ENCODE measurements around the gene RELB. TPM values are rescaled to one million over a fixed set of nuclear protein-coding genes. Genes with fewer than 3 reads are reported as not detected.

The RELB gene
- total and polyA plus RNA-seq, 9 of the 15 experiments (the other 6 are each of a cell fraction or from before 2014, with no cell fraction given): 0.15 to 1.1 (median 0.28) TPM; not detected in 2

- TF ChIP-seq NFE2 (IDR thresholded peaks at IDR 0.05; ENCODE audit: low read depth) (no peak), SIN3A (IDR thresholded peaks at IDR 0.05; ENCODE audit: borderline replicate concordance in 2 of 2, control insufficient read depth in 1 of 2, low read depth in 2 of 2, low read length in 2 of 2) (peak in 1 of 2 experiments; percentile 55; a peak in 1 of 4 replicates), HDAC3 (IDR thresholded peaks at IDR 0.05; ENCODE audit: borderline replicate concordance, partially characterized antibody) (no peak), FOXA3 (CRISPR knock-in tag; conservative IDR thresholded peaks at IDR 0.05 in 1 of 2, IDR thresholded peaks at IDR 0.05 in 1 of 2) (no peak), ZHX1 (conservative IDR thresholded peaks at IDR 0.05; ENCODE audit: low read length) (no peak), E2F6 (IDR thresholded peaks at IDR 0.05; ENCODE audit: borderline replicate concordance in 1 of 2, extremely low read depth in 1 of 2, insufficient read depth in 1 of 2, insufficient read length in 1 of 2, low read depth in 1 of 2, low read length in 1 of 2, poor library complexity in 1 of 2, severe bottlenecking in 1 of 2) (no peak), HINFP (tag; conservative IDR thresholded peaks at IDR 0.05; ENCODE audit: low read depth) (no peak), SMARCA4 (IDR thresholded peaks at IDR 0.05) (no peak), NCOA6 (IDR thresholded peaks at IDR 0.05) (no peak), ZNF431 (CRISPR knock-in tag; IDR thresholded peaks at IDR 0.05) (no peak), TBL1XR1 (IDR thresholded peaks at IDR 0.05; ENCODE audit: low read length in 2 of 2) (peak in 1 of 2 experiments; percentile 41; a peak in 1 of 4 replicates), KDM4B (IDR thresholded peaks at IDR 0.05; ENCODE audit: borderline replicate concordance in 2 of 2, low read depth in 1 of 2) (no peak), XRCC4 (IDR thresholded peaks at IDR 0.05; ENCODE audit: extremely low read depth, insufficient read depth, insufficient read length) (no peak), SRF (CRISPR knock-in tag; IDR thresholded peaks at IDR 0.05) (no peak), HLTF (IDR thresholded peaks at IDR 0.05) (no peak), ZNF347 (CRISPR knock-in tag; IDR thresholded peaks at IDR 0.05; ENCODE audit: low read depth) (no peak), SREBF1 (IDR thresholded peaks at IDR 0.05; ENCODE audit: borderline replicate concordance, low read depth, low read length) (0 out of 2 replicates have a peak, but pooled peaks have one; percentile 36)
- TF ChIP-seq, protein P1, sequence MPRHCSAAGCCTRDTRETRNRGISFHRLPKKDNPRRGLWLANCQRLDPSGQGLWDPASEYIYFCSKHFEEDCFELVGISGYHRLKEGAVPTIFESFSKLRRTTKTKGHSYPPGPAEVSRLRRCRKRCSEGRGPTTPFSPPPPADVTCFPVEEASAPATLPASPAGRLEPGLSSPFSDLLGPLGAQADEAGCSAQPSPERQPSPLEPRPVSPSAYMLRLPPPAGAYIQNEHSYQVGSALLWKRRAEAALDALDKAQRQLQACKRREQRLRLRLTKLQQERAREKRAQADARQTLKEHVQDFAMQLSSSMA (CRISPR knock-in tag; IDR thresholded peaks at IDR 0.05): no peak
- TF ChIP-seq, protein P2, sequence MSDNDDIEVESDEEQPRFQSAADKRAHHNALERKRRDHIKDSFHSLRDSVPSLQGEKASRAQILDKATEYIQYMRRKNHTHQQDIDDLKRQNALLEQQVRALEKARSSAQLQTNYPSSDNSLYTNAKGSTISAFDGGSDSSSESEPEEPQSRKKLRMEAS (CRISPR knock-in tag; IDR thresholded peaks at IDR 0.05): peak; percentile 42; the same call in 1 of the 2 replicates
- TF ChIP-seq, protein P3, sequence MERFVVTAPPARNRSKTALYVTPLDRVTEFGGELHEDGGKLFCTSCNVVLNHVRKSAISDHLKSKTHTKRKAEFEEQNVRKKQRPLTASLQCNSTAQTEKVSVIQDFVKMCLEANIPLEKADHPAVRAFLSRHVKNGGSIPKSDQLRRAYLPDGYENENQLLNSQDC (CRISPR knock-in tag; IDR thresholded peaks at IDR 0.05): no peak
Observed at GRCh38 chr19:45001087-45001739, at the start of gene RELB (continued).

Measured in K562 (cell line).